Caco-2 (cell line): ENCODE data around the gene GRIA1. TPM values are rescaled to one million over a fixed set of nuclear protein-coding genes. Genes with fewer than 3 reads are reported as not detected.

Source experiments
- BruUV-seq: library from RNA; stranded (reverse); fragments of 400-500 nt; replicated peaks from 2 replicates; lab custom pipeline; 2021; lab: Mats Ljungman, UMichigan
- CTCF ChIA-PET: fragments of 300-600 bp; sonication (Branson Sonifier 250); formaldehyde crosslinking; loops from one replicate; lab custom pipeline; 2022; ENCODE audit warnings: antibody characterized with exemption; lab: Charles Lee
- POLR2A ChIA-PET: fragments of 300-600 bp; sonication (Branson Sonifier 250); formaldehyde crosslinking; loops from one replicate; lab custom pipeline; 2022; ENCODE audit warnings: antibody characterized with exemption; lab: Charles Lee
- DNase-seq, 2 experiments: peaks; one replicate each; pipeline versions ENCODE4 v3.0.0 to v3.0.0-alpha.2; 2020 to 2022
- H3K27me3 ChIP-seq: replicated peaks from 2 replicates; pipeline ENCODE4 v1.6.0; 2011; ENCODE audit warnings: low read length; ENCODE audit not compliant: control insufficient read depth, insufficient read depth
- H3K36me3 ChIP-seq: 2 replicates; pipeline ENCODE4 v1.5.1; 2011; ENCODE audit warnings: low read length; ENCODE audit not compliant: control insufficient read depth, insufficient read depth
- H3K4me1 ChIP-seq: fragments of 250-450 bp; sonication (Bioruptor Pico); 2 replicates; pipeline ENCODE4 v1.5.1; 2020; ENCODE audit warnings: mild to moderate bottlenecking
- H3K4me3 ChIP-seq: 2 replicates; pipeline ENCODE4 v1.5.1; 2011; ENCODE audit warnings: low read depth, mild to moderate bottlenecking, control low read depth, low read length
- H3K9me3 ChIP-seq: fragments of 250-450 bp; sonication (Bioruptor Pico); 2 replicates; pipeline ENCODE4 v1.5.1; 2020; ENCODE audit warnings: mild to moderate bottlenecking, moderate library complexity
- H3K27ac Mint-ChIP-seq: one replicate; pipeline ENCODE4 v1.8.0; 2022; ENCODE audit warnings: mixed read lengths; ENCODE audit not compliant: unreplicated experiment
- H3K27me3 Mint-ChIP-seq: one replicate; pipeline ENCODE4 v1.8.0; 2022; ENCODE audit warnings: mixed read lengths; ENCODE audit not compliant: insufficient read depth, unreplicated experiment
- H3K36me3 Mint-ChIP-seq: one replicate; pipeline ENCODE4 v1.8.0; 2022; ENCODE audit warnings: mild to moderate bottlenecking, mixed read lengths; ENCODE audit not compliant: insufficient read depth, unreplicated experiment
- H3K4me1 Mint-ChIP-seq: one replicate; pipeline ENCODE4 v1.8.0; 2022; ENCODE audit warnings: low read depth, mixed read lengths; ENCODE audit not compliant: unreplicated experiment
- H3K4me3 Mint-ChIP-seq: one replicate; pipeline ENCODE4 v1.8.0; 2022; ENCODE audit warnings: mild to moderate bottlenecking, moderate library complexity, mixed read lengths; ENCODE audit not compliant: unreplicated experiment
- H3K9me3 Mint-ChIP-seq: one replicate; pipeline ENCODE4 v1.8.0; 2022; ENCODE audit warnings: mixed read lengths; ENCODE audit not compliant: unreplicated experiment
- intact Hi-C: fragments of 100-400 bp; cut with micrococcal nuclease; formaldehyde crosslinking; loops from one replicate; pipeline ENCODE4 v1.10.0; 2022; ENCODE audit not compliant: unreplicated experiment
- total RNA-seq: library from RNA; stranded (reverse); gene quantifications from 2 replicates; pipeline ENCODE4 v1.2.3, GENCODE V29; 2022
- TF ChIP-seq, protein P1 (sequence below), 2 experiments: fragments of 200-600 bp in 1 of 2; IDR thresholded peaks; 1 replicate in 1 of 2; 2 replicates in 1 of 2; pipeline versions ENCODE4 v1.5.1 to v1.8.0; 2011 to 2022; ENCODE audit warnings: antibody characterized with exemption in 1 of 2, control low read depth in 1 of 2, inconsistent platforms in 1 of 2, low read depth in 1 of 2, low read length in 1 of 2, mild to moderate bottlenecking in 1 of 2, moderate library complexity in 1 of 2; ENCODE audit not compliant: insufficient read depth in 1 of 2, severe bottlenecking in 1 of 2, unreplicated experiment in 1 of 2

GRIA1 gene
- total RNA-seq, 1 experiment from 2014 or later: not detected

DNA sequence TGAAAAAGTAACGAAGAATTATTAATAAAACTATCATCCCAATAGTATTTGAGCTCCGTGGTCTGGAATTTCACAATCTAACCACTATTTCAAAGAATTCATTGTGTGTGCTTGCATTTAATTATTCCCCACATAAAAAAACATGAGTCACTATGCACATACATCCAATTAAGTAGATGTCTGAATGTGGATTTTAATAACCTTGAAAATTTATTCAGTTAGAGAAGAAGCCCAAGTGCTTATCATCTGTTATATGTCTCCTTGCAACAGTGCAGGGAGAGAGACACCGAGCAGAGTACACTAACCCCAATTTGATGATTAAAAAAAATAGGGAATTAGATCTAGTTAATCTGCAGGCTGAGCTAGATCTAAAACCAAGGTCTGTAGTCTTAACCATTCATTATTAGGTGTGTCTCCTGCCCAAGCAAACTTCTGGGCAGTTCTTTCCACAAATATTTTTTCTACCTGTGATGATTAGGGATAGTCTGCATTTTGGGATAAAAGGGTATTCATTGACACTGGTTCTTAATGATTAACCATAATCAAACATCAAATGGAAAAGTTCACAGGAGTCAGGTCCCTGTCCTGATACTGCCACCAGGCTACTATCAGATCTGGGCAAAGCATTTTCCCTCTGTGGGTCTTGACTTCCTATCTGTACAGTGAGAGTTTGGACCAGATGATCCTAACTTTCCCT, 164.2 kb downstream of the GRIA1 start:
- Mint-ChIP-seq H3K9me3 (no peaks in the 10 kb centered on the region), H3K4me1 (no peaks in the 10 kb centered on the region), H3K36me3 (no peaks in the 10 kb centered on the region), H3K27me3 (peaks cover 10% of the 10 kb centered on the region), H3K4me3 (no peak overlapping the region), H3K27ac (no peak overlapping the region)
- no peaks in the 10 kb centered on the region for H3K36me3 ChIP-seq
- BruUV-seq: no TSS peak
- CTCF ChIA-PET: no interaction called here
- H3K9me3 ChIP-seq: no peaks in the 10 kb centered on the region
- H3K27me3 ChIP-seq: no peaks in the 10 kb centered on the region
- no peak overlapping the region for H3K4me3 ChIP-seq
- POLR2A ChIA-PET: no interaction called here
- intact Hi-C loops: no loop called here
- TF ChIP-seq, protein P1, sequence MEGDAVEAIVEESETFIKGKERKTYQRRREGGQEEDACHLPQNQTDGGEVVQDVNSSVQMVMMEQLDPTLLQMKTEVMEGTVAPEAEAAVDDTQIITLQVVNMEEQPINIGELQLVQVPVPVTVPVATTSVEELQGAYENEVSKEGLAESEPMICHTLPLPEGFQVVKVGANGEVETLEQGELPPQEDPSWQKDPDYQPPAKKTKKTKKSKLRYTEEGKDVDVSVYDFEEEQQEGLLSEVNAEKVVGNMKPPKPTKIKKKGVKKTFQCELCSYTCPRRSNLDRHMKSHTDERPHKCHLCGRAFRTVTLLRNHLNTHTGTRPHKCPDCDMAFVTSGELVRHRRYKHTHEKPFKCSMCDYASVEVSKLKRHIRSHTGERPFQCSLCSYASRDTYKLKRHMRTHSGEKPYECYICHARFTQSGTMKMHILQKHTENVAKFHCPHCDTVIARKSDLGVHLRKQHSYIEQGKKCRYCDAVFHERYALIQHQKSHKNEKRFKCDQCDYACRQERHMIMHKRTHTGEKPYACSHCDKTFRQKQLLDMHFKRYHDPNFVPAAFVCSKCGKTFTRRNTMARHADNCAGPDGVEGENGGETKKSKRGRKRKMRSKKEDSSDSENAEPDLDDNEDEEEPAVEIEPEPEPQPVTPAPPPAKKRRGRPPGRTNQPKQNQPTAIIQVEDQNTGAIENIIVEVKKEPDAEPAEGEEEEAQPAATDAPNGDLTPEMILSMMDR (IDR thresholded peaks at IDR 0.05; ENCODE audit: insufficient read depth in 1 of 2, low read depth in 1 of 2, low read length in 1 of 2, severe bottlenecking in 1 of 2, unreplicated experiment in 1 of 2): no peak
- no peaks in the 10 kb centered on the region for H3K4me1 ChIP-seq
- no peak for DNase-seq

DNA sequence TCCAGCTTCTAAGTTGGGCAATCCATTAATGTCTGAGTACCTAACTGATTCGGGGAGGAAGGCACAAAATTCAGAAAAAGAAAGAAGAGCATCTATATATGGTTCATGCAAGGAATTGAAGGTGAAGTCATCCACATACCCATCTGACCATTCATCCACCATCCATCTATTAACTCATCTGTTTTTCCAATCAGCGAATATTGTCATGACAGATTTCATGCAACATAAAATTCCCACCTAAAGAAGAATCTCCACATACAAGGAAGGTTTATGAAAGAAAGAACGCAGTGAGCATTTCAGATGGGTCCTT, 164.7 kb downstream of the GRIA1 start:
- Histone ChIP-seq H3K9me3 (no peaks in the 10 kb centered on the region), H3K36me3 (no peaks in the 10 kb centered on the region), H3K4me3 (no peak overlapping the region), H3K27me3 (no peaks in the 10 kb centered on the region), H3K4me1 (no peaks in the 10 kb centered on the region)
- Mint-ChIP-seq H3K4me3 (no peak overlapping the region), H3K27me3 (peaks cover 10% of the 10 kb centered on the region), H3K9me3 (no peaks in the 10 kb centered on the region), H3K36me3 (no peaks in the 10 kb centered on the region), H3K27ac (no peak overlapping the region), H3K4me1 (no peaks in the 10 kb centered on the region)
- POLR2A ChIA-PET: no interaction called here
- TF ChIP-seq, protein P1 (IDR thresholded peaks at IDR 0.05; ENCODE audit: insufficient read depth in 1 of 2, low read depth in 1 of 2, low read length in 1 of 2, severe bottlenecking in 1 of 2, unreplicated experiment in 1 of 2): no peak
- CTCF ChIA-PET: no interaction called here
- no peak for DNase-seq
- BruUV-seq: no TSS peak
- intact Hi-C loops: no loop called here

DNA sequence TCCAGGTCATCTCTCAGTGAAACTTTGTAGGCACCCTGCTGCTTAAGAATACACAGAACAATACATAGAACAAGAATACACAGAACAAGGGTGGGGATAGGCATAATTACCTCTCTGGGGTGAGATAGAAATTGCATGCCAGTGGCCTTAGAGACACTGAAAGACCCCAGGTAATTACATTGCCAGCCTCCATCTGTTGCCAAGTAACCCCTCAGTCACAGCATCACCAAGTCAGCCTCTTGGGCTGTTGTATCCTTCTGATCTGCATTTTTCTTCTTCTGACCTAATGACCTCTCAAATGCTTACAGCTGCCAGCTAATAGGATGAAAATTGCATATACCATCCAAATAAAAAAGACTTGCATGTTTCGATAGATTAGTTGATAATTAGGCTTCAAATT, 167.7 kb downstream of the GRIA1 start:
- Histone ChIP-seq H3K4me3 (no peak overlapping the region), H3K36me3 (no peaks in the 10 kb centered on the region), H3K4me1 (no peaks in the 10 kb centered on the region), H3K27me3 (no peaks in the 10 kb centered on the region), H3K9me3 (no peaks in the 10 kb centered on the region)
- no peaks in the 10 kb centered on the region for H3K36me3 Mint-ChIP-seq
- no peaks in the 10 kb centered on the region for H3K9me3 Mint-ChIP-seq
- TF ChIP-seq, protein P1 (IDR thresholded peaks at IDR 0.05; ENCODE audit: insufficient read depth in 1 of 2, low read depth in 1 of 2, low read length in 1 of 2, severe bottlenecking in 1 of 2, unreplicated experiment in 1 of 2): no peak
- peaks cover 10% of the 10 kb centered on the region for H3K27me3 Mint-ChIP-seq
- H3K4me1 Mint-ChIP-seq: no peaks in the 10 kb centered on the region
- no TSS peak for BruUV-seq
- no peak for DNase-seq
- H3K27ac Mint-ChIP-seq: no peak overlapping the region
- no peak overlapping the region for H3K4me3 Mint-ChIP-seq
- ChIA-PET CTCF (no interaction called here), POLR2A (no interaction called here)
- intact Hi-C loops: no loop called here
